ENCODE data around the gene KIF2B.
"Not testable (repeated sequence)": the region's sequence is repeated elsewhere in the genome, so short reads cannot be mapped to it uniquely, and the experiment has no call there.

KIF2B gene, protein sequence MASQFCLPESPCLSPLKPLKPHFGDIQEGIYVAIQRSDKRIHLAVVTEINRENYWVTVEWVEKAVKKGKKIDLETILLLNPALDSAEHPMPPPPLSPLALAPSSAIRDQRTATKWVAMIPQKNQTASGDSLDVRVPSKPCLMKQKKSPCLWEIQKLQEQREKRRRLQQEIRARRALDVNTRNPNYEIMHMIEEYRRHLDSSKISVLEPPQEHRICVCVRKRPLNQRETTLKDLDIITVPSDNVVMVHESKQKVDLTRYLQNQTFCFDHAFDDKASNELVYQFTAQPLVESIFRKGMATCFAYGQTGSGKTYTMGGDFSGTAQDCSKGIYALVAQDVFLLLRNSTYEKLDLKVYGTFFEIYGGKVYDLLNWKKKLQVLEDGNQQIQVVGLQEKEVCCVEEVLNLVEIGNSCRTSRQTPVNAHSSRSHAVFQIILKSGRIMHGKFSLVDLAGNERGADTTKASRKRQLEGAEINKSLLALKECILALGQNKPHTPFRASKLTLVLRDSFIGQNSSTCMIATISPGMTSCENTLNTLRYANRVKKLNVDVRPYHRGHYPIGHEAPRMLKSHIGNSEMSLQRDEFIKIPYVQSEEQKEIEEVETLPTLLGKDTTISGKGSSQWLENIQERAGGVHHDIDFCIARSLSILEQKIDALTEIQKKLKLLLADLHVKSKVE

DNA sequence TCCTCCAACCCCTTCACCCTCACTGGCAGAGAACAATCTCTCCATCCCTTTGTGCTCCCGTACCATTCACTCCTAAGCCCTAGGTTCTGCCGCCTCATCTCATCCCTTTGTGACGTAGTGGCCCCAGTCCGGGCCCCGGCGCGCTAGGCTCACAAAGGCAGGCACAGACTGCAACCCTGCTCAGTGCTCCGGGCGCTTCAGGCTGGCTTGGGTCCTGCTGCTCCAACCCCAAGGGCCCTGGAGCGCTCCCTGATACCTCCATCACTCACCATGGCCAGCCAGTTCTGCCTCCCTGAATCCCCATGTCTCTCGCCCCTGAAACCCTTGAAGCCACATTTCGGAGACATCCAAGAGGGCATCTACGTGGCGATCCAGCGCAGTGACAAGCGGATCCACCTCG is at the start of gene KIF2B:
TSS of gene KIF2B (plus strand) at position 164 of the 400 bp plus-strand sequence. CDS start at position 271, 107 bp downstream.
- no peak for DNase-seq (ENCODE audit: low spot score)

DNA sequence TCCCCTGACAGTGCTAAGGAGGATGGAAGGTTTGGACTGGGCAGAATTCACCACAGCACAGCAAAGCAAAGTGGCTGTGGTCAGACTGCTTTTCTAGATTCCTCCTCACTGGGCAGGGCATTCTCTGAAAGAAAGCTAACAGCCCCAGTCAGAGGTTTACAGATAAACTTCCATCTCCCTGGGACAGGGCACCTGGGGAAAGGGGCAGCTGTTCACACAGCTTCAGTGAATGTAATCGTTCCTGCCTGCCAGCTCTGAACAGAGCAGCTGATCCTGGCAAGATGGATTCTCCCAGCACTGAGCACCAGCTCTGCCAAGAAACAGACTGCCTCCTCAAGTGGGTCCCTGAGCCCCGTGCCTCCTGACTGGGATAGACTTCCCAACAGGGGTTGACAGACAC is 42.4 kb upstream of the KIF2B start:
- DNase-seq (ENCODE audit: low spot score), result no peak

DNA sequence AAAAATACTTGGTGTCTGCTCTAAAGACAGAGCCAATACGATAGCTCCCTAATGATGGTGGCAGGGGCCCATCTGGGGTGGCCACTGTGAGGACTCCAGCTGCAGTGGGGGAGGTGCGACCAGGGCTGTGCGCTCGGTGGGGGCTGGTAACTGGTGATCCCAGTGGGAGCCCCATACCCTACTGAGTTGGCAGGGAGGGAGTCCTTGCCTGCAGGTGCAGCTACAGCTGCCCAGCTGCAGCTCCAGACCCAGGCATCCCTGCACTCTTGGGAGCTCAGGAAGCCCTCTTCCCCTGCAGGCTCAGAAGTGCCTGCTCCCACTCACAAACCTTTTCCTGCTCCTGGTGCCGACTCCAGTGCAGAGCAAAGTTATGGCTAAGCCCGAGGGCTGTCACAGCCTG is 31.2 kb upstream of the KIF2B start:
- no peak for DNase-seq (ENCODE audit: low spot score)

DNA sequence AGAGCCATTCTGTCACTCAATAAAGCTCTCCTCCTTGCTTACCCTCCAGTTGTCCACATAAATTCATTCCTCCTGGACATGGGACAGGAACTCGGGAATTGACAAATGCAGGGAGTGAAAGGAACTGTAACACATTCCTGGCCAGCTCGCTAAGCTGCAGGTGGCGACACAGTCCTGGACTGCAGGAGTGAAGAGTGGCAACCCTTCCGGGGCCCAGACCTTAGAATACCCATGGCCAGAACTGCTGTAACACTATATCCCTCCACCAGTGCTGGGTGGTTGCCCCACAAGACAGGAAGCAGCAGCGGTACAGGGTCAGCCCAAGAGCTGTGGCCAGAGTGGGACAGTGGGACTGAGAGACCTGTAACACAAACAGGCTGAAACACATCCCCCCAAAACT is 30.3 kb upstream of the KIF2B start:
- no peak for DNase-seq (ENCODE audit: low spot score)

DNA sequence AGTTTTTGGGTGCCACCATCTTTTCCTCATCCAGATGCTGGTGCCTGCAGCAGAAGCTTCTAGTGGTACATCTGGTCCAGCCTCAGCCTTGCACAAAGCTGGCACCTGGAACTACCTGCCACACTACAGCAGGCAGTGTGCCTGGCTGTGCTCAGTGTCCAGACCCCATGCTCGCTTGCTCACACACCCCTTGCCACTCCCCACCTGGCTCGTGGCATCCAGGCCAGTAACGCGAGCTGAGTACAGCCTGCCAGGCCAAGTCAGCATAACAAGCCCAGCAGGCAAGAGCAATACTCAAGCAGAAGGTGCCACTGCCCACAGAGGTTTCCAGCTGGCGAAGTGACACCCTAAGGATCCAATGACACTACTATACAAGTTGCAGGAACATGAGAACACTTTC is 29.7 kb upstream of the KIF2B start:
- no peak for DNase-seq (ENCODE audit: low spot score)

DNA sequence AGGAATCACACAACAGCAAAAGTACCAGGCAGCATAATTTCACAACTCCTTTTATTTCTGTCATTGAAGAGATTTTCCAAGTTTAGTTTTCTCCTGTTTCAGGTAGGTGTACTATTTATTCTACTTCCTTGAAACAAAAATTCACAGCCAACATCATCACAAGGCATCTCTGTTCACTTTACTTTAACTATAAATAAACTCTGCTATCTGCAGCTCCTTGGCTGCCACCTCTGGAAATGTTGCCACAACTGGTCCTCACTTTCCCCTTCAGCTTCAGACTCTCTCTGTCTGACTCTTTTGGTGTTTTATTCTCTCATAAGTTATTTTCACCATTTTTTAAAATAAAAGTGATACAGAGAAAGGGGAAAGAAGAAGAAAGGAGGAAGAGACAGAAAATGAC is 27.9 kb upstream of the KIF2B start:
- no peak for DNase-seq (ENCODE audit: low spot score)

DNA sequence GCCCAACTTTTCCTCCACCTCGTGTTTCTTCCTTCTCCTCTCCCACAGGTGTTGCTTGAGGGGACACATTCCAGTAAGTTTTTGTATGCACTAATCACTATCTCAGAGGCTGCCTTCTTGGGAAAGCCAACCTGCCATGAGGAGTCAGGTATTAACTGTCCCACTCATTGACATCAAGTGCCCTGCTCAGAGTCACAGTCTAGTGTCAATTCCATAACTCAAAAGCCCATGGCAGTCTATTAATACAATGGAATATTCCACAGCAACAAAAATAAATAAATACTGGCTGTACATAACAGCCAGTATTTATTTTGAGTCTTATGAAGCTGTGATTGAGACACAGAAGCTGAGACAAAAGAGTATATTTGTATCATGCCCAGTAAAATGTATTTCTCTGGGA is 26.1 kb upstream of the KIF2B start:
- DNase-seq (ENCODE audit: low spot score), result no peak

DNA sequence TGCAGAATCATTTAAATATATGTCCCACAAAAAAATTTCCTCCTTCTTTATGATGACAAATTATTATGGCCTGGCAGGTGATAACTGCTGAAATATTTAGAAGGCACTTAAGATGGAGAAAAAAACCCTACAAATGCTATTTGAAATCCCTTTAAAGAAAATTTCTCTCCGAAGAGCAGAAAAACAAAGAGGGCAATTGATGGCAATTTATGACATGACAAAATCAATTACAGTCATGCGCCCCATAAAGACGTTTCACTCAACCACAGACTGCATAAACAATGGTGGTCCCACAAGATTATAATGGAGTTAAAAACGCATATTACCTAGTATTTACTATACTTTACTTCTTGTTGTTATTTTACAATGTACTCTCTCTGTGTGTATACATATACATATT is 25.2 kb upstream of the KIF2B start:
- DNase-seq (ENCODE audit: low spot score), result no peak

DNA sequence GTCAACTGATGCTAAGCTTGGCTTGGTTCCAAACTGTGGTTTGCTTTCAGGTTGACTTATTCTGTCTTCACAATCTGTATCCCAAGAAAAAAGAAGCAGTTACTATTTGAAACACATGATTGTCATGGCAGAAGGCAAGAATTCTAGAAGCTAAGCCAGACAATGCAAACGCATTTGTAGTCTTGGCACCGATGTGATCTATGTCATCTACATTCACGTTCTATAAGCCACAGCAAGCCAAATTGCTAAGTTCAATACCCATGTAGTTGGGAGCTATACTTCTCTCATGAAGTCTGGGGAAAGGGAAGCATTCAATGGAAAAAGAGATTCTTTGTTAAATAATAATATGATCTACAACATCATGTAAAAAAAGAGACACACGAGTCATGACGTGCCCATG is 18.3 kb upstream of the KIF2B start:
- no peak for DNase-seq (ENCODE audit: low spot score)

DNA sequence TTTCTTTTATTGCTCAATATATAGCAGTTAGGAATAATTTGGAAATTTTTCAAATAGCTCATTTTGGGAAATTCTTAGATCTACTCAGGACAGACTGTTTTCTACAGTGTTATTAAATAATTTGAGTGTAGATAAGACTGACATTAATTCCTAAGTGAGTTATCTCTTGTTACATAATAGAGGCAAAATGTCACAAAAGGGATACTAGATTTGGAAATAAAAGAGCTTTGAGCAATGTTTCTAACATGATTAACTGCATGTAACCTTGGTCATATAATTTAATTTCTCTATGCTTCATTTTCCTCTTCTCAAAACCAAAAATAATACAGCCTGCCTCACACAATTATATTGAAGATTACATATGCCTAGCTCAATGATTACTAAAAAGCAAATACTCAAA is 16.3 kb upstream of the KIF2B start:
- no peak for DNase-seq (ENCODE audit: low spot score)

DNA sequence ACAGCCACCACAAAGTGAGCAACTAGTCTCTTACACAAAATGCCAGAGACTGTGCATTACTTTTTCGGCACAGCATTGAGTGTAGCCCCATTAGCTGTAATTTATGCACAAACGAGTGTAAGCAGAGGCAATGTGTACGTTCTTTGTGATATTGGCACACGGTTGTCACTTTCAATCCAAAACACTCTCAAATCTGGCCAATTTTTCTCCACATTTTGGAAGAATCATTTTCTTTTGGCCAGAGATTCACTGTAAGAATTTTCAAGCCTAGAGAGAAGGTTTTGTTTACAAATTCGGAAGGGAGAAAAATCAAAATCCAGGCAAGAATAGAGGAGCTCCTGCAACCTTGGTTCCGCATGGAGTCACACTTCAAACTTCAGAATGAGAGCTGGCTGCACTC is 15.4 kb upstream of the KIF2B start:
- DNase-seq (ENCODE audit: low spot score), result no peak

DNA sequence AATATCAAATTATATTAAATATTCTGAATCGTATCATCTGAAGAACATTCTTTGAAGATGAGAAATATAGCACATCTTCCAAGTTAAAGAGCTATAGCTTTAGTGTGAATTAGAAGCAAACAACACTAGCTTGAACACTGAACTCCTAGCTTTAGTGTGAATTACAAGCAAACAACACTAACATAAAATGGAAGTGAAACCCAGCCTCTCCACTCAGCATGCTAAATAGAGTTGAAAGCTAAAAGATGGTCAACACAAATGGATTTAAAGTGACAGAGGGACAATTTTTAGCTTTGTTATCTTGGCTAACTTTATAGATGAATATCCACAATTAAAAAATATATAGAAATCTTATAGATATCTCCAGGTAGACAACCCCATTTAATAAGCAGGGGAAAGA is 4.5 kb upstream of the KIF2B start:
- DNase-seq (ENCODE audit: low spot score), result no peak

DNA sequence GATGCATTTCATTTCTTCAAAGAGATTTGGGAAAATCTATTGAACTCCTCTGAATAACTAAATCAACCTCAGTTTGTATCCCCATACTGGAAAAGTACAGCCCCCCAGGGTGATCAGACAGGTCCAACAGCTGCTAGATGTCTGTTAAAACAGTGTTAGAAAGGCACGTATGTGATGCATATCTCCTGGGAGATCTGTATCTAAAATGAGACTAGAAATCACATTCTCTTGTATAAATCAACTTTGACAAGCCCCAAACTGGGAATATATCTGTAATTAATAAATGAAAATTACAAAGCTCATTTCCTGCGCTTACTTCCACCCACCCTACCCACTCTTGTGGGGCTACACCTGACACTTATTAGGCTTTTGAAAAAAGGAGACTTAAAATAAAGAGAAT is 3.8 kb upstream of the KIF2B start:
- no peak for DNase-seq (ENCODE audit: low spot score)

DNA sequence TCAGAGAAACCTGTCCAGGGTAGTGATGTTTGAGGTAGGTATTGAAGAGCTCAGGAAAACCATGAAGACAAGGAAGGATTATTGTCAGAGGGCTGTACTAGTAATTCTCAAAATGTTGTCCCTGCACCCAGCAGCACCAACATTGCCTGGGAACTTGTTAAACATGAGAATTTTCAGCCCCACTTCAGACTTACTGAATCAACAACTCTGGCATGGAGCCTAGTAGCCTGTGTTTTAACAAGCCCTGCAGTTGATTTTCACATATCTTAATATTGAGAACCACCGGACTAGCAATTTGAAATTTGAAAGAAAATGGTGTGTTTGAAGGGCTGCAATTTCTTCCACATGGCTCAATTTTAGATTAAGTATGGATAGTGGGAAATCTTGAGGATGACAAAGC is 2.8 kb upstream of the KIF2B start:
- DNase-seq (ENCODE audit: low spot score), result no peak

DNA sequence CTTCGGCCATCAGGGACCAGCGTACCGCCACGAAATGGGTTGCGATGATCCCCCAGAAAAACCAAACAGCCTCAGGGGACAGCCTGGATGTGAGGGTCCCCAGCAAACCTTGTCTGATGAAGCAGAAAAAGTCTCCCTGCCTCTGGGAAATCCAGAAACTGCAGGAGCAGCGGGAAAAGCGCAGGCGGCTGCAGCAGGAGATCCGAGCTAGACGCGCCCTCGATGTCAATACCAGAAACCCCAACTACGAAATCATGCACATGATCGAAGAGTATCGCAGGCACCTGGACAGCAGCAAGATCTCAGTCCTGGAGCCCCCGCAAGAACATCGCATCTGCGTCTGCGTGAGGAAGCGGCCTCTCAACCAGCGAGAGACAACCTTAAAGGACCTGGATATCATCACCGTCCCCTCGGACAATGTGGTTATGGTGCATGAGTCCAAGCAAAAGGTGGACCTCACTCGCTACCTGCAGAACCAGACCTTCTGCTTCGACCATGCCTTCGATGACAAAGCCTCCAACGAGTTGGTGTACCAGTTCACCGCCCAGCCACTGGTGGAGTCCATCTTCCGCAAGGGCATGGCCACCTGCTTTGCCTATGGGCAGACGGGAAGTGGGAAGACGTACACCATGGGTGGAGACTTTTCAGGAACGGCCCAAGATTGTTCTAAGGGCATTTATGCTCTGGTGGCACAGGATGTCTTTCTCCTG is 769 bp downstream of the KIF2B start:
- no peak for DNase-seq (ENCODE audit: low spot score)

DNA sequence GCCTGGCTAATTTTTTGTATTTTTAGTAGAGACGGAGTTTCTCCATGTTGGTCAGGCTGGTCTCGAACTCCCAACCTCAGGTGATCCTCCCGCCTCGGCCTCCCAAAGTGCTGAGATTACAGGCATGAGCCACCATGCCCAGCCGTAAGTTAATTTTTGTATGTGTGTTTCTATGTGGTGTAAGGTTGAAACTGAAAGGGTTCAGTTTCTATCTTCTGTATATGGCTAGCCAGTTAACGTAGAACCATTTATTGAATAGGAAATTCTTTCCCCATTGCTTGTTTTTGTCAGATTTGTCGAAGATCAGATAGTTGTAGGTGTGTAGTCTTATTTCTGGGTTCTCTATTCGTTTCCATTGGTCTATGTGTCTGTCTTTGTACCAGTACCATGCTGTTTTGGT is 12.0 kb downstream of the KIF2B start:
- not testable (repeated sequence) for DNase-seq (ENCODE audit: low spot score)

DNA sequence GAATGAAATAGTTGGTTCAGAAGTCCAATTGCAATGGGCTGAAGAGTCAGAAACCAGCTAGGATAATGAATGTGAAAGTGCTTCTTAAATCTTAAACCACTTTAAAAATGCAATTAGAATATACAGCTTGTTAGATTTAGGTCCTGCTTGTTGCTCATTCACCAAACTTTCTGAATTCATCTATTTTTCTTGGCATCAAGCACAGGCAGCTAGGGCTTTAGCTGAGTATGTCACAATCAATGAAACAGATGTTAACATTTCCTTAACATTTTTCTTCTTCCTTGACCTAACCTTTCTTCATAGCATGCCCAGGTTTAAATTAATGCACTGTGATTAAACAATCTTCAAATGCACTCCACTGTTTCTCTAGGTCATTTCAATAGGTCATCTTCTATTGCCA is 14.4 kb downstream of the KIF2B start:
- no peak for DNase-seq (ENCODE audit: low spot score)

DNA sequence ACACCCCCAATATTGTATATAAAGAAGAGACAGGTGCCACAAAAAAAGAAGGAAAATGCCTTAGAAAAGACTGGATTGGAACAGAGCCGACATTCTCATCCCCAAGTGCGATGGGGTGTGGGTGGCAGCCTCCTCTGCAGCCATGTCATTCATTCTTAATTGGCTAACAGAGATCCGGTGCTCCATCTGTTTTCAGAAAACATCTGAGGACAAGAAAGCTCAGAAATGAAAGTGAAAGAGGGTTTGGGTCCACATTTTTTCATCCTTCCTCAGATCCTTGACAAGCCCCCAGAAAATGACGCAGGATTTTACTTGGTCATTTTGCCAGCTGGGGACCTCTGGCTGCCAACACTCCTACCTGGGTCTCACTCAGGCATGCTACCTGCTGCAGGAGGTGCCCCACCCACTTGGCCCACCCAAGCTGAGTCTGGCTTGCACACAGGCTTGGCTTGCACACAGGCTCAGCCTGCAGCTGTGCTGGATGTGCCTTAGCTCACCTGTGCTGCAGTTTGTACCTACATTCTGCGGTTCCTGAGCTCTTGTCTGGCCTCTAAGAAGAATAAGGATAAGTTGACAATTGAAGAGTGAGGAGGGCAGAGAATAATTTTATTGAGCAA is 21.9 kb downstream of the KIF2B start:
- no peak for DNase-seq (ENCODE audit: low spot score)

DNA sequence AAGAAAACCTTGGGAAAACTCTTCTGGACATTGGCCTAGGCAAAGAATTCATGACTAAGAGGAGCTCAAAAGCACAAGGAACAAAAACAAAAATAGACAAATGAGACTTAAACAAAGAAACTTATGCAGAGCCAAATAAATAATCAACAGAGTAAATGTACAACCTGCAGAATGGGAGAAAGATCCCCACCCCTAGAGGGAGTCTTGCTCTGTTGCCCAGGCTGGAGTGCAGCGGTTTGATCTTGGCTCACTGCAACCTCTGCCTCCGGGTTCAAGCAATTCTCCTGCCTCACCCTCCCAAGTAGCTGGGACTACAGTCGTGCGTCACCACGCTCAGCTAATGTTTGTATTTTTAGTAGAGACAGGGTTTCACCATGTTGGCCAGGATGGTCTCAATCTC is 48.4 kb downstream of the KIF2B start:
- not testable (repeated sequence) for DNase-seq (ENCODE audit: low spot score)
